ENCODE data around the gene DYNC1LI1. TPM values are rescaled to one million over a fixed set of nuclear protein-coding genes. Genes with fewer than 3 reads are reported as not detected.
A peak's percentile ranks its signal among the peaks of the same experiment; 100 is the strongest.

Gene DYNC1LI1
- total RNA-seq, 1 donor from 2014 or later: 81.7 TPM

GRCh38 chr3:32484436-32484835 is 86.2 kb downstream of the DYNC1LI1 start:
- H3K27me3 Mint-ChIP-seq (ENCODE audit: unreplicated experiment): no peaks in the 10 kb centered on the region
- no peaks in the 10 kb centered on the region for H3K9me3 Mint-ChIP-seq (ENCODE audit: unreplicated experiment)
- no peak overlapping the region for H3K4me3 Mint-ChIP-seq (ENCODE audit: unreplicated experiment)
- no peak overlapping the region for H3K27ac Mint-ChIP-seq (ENCODE audit: unreplicated experiment)
- TF ChIP-seq CTCF (IDR thresholded peaks at IDR 0.05; ENCODE audit: unreplicated experiment): no peak
- peaks cover 33% of the 10 kb centered on the region for H3K36me3 Mint-ChIP-seq (ENCODE audit: low read depth, unreplicated experiment)
- H3K4me1 Mint-ChIP-seq (ENCODE audit: unreplicated experiment): peaks cover 6% of the 10 kb centered on the region
- no peak for DNase-seq (ENCODE audit: low spot score)

GRCh38 chr3:32483772-32484171 is 86.9 kb downstream of the DYNC1LI1 start:
- no peaks in the 10 kb centered on the region for H3K27me3 Mint-ChIP-seq (ENCODE audit: unreplicated experiment)
- no peak overlapping the region for H3K4me3 Mint-ChIP-seq (ENCODE audit: unreplicated experiment)
- peaks cover 6% of the 10 kb centered on the region for H3K4me1 Mint-ChIP-seq (ENCODE audit: unreplicated experiment)
- peak overlapping the region; percentile 67 for H3K27ac Mint-ChIP-seq (ENCODE audit: unreplicated experiment)
- H3K36me3 Mint-ChIP-seq (ENCODE audit: low read depth, unreplicated experiment): peaks cover 33% of the 10 kb centered on the region
- TF ChIP-seq CTCF (IDR thresholded peaks at IDR 0.05; ENCODE audit: unreplicated experiment): no peak
- no peaks in the 10 kb centered on the region for H3K9me3 Mint-ChIP-seq (ENCODE audit: unreplicated experiment)
- no peak for DNase-seq (ENCODE audit: low spot score)

GRCh38 chr3:32482693-32483092 is 88.0 kb downstream of the DYNC1LI1 start:
- Mint-ChIP-seq H3K4me3 (ENCODE audit: unreplicated experiment) (no peak overlapping the region), H3K4me1 (ENCODE audit: unreplicated experiment) (peaks cover 6% of the 10 kb centered on the region), H3K36me3 (ENCODE audit: low read depth, unreplicated experiment) (peaks cover 33% of the 10 kb centered on the region), H3K27ac (ENCODE audit: unreplicated experiment) (peak overlapping the region; percentile 17), H3K9me3 (ENCODE audit: unreplicated experiment) (no peaks in the 10 kb centered on the region), H3K27me3 (ENCODE audit: unreplicated experiment) (no peaks in the 10 kb centered on the region)
- no peak for TF ChIP-seq CTCF (IDR thresholded peaks at IDR 0.05; ENCODE audit: unreplicated experiment)
- no peak for DNase-seq (ENCODE audit: low spot score)

- Mint-ChIP-seq H3K27ac (ENCODE audit: unreplicated experiment) (peak overlapping the region; percentile 27), H3K4me1 (ENCODE audit: unreplicated experiment) (peaks cover 6% of the 10 kb centered on the region), H3K9me3 (ENCODE audit: unreplicated experiment) (no peaks in the 10 kb centered on the region), H3K4me3 (ENCODE audit: unreplicated experiment) (peak overlapping the region; percentile 53), H3K36me3 (ENCODE audit: low read depth, unreplicated experiment) (peaks cover 34% of the 10 kb centered on the region), H3K27me3 (ENCODE audit: unreplicated experiment) (no peaks in the 10 kb centered on the region)
- no peak for TF ChIP-seq CTCF (IDR thresholded peaks at IDR 0.05; ENCODE audit: unreplicated experiment)
- DNase-seq (ENCODE audit: low spot score): no peak
These were observed 88.6 kb downstream of the DYNC1LI1 start for GRCh38 chr3:32481791-32482631.

- no peak for TF ChIP-seq CTCF (IDR thresholded peaks at IDR 0.05; ENCODE audit: unreplicated experiment)
- no peaks in the 10 kb centered on the region for H3K27me3 Mint-ChIP-seq (ENCODE audit: unreplicated experiment)
- H3K9me3 Mint-ChIP-seq (ENCODE audit: unreplicated experiment): no peaks in the 10 kb centered on the region
- peaks cover 26% of the 10 kb centered on the region for H3K36me3 Mint-ChIP-seq (ENCODE audit: low read depth, unreplicated experiment)
- H3K4me1 Mint-ChIP-seq (ENCODE audit: unreplicated experiment): peaks cover 6% of the 10 kb centered on the region
- H3K4me3 Mint-ChIP-seq (ENCODE audit: unreplicated experiment): no peak overlapping the region
- no peak for DNase-seq (ENCODE audit: low spot score)
- no peak overlapping the region for H3K27ac Mint-ChIP-seq (ENCODE audit: unreplicated experiment)
These were observed 90.1 kb downstream of the DYNC1LI1 start for GRCh38 chr3:32480604-32481003.

All from endothelial cell (in vitro differentiated cells).